NT2/D1 (cell line): ENCODE measurements around the gene PCDHGA12.

Experiments
- YY1 ChIP-seq: IDR thresholded peaks from 2 replicates; pipeline ENCODE4 v1.6.1; 2011; ENCODE audit not compliant: insufficient read length, insufficient read depth
- ZNF274 ChIP-seq: IDR thresholded peaks from 2 replicates; pipeline ENCODE4 v1.6.1; 2011; ENCODE audit warnings: mild to moderate bottlenecking, low read depth, low read length

GRCh38 chr5:141399555-141400258 lies 30.6 kb upstream of the PCDHGA12 start:
- no peak for TF ChIP-seq YY1
- no peak for TF ChIP-seq ZNF274
